ENCODE data around the gene CDCA4.

Gene CDCA4

DNA sequence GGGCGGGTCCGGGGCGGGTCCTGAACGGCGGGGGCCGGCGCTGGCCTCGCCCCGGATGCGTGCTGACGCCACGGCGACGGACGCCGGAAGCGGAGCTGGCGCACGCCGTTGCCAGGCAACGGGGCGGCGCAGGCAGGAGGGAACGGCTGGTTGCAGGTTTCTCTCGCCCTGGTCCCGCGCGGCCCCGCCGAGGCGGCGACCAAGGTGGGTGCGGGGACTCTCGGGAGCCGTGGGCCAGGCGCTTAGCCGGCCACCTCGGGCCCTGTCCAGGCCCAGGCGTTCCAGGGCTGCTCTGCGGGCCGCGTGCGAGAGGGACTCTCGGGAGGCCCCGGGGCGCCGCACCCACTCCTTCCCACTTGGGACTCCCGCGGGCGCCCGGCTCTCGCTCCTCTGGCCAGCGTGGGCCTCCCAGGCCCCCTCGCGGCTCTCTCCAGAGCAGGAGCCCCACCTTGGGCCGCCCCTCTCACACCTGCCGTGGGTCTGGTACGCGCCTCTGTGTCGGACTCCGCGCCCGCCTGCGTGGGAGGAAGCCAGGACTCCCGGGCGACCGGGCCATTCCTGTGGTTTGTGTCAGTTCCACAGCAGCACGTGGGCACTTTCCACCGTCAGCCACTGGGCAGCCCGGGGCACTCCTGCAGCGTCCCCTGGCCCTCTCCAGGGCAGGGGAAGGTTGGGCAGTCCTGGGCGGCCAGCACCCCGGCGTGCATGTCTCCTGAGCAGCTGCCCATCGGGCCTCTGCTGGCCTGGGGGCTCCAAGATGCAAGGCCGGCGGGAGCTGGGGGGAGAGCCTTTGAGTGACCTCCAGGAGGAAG, 35.0 kb downstream of the CDCA4 start, which contains the start of gene CLBA1:
CLBA1 (plus strand) TSS at position 114 of the 812 bp plus-strand sequence; CDS start at position 758, 644 bp downstream.
- peak; percentile 98 for DNase-seq

GRCh38 chr14:104984056-104984894, 36.6 kb downstream of the CDCA4 start:
- no peak for DNase-seq

- DNase-seq: no peak
Observed at GRCh38 chr14:104983231-104983721, 37.6 kb downstream of the CDCA4 start.

- no peak for DNase-seq
Observed at GRCh38 chr14:104982548-104983230, 38.2 kb downstream of the CDCA4 start.

GRCh38 chr14:104981699-104982541, 39.0 kb downstream of the CDCA4 start:
- no peak for DNase-seq

DNA sequence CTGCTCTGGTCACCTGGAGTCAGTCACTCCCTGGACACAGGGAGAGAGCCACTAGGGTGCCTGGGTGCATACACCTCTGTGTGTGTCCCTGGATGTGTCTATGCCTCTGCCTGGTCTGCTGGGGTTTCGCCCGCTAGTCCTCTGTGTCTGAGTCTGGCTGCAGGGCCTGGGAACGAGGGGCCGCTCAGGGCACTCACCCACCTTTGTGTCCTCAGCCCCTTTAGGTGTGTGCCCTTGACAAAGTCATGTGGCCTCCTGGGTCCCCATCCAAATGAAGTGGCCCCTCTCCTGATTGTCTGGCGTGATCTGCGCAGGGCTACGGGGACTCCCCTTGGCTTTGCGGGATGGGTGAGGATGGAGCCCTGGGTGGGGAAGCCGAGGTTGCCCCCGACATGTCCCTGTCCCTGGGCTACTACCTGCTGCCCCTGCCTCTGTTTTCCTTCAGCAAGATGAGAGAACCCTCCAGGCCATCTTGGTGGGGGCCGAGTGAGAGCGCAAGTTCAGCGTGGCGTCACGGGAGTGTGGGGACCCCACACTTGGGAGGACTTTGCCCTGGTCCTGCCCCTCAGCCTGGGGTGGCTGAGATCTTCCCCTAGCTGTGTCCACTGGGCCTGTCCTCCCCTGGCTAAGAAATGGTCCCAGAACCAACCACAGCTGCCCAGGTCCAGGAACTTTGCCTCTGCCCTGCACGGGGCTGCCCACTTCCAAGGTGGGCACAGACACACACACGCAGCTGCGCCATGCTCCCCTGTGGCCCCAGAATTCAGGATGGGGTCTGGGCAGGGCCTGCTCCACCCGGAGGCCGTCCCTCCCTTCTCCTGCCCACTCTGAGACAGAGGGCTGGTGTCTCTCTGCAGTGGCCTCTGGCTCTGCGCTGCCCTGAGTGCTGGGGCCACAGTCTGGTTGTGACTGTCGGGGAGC, 40.0 kb downstream of the CDCA4 start:
- no peak for DNase-seq

DNA sequence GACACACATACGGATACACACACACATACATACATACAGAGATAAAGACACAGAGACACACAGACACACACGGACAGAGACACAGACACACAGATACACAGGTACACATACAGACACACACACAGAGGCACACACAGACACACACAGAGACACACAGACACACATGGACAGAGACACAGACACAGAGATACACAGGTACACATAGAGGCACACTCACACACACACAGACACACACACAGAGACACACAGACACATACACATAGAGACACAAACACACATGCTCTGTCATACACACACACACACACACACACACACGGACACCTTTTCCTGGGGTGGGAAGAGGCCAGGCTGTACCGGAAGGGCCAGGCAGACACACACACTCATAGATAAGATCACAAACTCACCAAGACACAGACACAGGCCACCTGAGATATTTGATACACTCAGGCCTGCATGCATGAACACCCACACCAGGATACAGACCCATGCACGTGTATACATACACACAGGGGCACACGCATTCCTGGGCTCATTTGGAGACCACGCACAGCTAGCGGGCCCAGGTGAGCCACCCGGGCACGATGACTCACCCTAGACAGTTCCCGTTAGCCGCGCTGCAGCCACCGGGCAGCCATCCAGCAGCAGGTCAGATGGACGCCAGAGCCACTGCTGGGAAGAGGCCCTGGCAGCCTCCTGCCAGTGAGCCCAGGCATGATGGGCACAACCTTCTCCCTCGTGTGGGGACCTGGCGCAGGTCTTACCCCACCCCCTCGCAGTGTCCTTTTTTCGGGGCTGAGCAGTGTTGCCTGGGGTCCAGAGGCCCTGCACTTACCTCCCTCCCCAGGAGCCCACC, 40.9 kb downstream of the CDCA4 start:
- DNase-seq: no peak

GRCh38 chr14:104978746-104979691, 41.9 kb downstream of the CDCA4 start:
- DNase-seq: no peak

- no peak for DNase-seq
Observed at GRCh38 chr14:104977681-104978653, 42.9 kb downstream of the CDCA4 start, which contains the start of gene AHNAK2. Gene AHNAK2 (minus strand): TSS chr14:104978374. CDS start chr14:104978237, 137 bp downstream.

GRCh38 chr14:104977008-104977680, 43.7 kb downstream of the CDCA4 start:
- DNase-seq: no peak

DNA sequence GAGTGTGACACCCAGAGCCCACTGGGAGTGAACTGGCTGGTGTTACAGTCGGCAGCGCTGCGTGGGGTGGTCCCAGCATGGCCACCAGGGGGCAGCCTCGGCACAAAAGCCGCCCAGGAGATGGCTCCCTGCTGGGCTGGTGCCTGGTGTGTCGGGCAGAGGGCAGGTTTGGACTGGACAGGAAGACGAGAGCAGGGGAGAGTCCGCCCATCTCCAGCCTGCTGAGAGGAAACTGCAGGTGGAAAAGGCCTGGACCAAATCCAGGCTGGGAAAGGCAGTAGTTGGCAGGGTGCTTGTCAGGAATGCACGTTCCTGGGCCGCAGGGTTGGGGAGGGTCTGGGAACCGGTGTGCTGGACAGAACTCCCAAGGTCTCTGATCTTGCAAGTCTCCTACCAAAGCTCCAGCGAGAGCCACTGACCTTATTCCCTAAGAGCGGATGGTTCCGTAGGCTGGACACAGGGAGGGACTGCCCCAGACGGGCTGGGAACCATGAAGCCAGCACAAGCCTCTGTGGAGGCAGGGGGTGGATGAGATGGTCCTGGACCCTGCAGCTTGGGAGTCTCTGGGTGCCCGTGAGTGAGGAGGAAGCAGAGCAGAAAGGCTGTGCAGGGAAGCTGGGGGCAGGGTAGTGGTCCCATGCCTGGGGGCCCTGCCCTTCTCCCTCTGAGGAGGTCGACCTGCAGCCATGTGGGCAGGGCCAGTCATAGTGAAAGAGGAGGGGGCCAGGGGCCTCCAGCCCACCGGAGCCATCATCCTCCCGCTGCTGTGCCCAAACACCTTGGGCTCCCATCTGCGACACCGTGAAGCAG, 44.5 kb downstream of the CDCA4 start:
- no peak for DNase-seq

GRCh38 chr14:104975481-104976197, 45.2 kb downstream of the CDCA4 start:
- DNase-seq: no peak

DNA sequence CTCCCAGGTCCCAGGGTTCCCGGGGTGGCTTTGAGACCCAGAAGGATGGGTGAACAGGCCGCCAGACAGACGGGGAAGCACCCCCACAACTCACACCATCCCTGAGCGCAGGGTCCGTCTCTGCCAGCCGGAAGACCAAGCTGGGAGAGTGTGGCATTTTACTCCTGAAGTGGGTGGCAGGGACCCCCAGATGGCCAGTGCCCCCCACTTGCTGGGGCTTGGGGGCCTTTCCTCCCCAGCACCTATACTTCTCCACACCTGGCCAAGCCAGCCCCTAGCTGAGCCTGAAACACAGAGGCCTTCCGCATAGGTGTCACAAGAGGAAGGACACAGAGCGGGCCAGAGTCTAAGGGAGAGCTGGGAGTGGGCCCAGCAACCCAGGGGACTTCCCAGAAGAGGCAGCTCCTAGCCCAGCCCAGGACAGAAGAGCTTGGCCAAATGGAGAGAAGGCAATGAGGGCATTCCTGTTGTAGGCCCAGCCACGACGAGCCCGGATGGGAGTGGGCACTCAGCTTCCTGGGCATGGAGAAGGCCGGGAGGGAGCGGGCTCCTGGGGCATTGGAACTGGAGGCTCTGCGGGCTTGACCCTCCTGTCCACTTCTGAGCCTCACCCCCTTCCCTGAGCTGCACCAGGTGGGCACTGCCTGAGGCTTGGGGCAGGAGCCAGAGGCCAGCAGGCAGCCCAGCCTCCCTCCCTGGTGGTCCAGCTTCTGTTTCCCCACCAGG, 46.1 kb downstream of the CDCA4 start:
- DNase-seq: no peak

DNA sequence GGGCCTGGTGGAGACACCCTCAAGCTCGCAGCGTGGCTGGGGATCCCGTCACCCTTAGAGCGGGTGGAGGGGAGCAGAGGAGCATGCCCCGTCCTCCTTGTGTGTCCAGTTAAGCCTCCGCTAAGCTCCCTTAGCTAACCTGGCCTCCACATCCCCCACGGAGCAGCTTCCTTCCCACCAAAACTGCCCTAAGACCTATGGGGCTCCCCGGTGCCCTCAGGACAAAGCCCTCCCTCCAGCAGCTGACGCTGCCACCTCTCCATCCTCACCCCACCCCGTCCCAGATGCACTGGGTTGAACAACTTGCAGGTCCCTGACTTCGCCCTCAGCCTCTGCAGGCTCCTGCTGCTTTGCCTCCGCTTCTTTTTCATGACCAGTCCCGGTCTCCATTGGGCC, 46.7 kb downstream of the CDCA4 start:
- no peak for DNase-seq
